ENCODE measurements around the gene MAP2.
A peak's percentile ranks its signal among the peaks of the same experiment; 100 is the strongest.

The MAP2 gene

DNA sequence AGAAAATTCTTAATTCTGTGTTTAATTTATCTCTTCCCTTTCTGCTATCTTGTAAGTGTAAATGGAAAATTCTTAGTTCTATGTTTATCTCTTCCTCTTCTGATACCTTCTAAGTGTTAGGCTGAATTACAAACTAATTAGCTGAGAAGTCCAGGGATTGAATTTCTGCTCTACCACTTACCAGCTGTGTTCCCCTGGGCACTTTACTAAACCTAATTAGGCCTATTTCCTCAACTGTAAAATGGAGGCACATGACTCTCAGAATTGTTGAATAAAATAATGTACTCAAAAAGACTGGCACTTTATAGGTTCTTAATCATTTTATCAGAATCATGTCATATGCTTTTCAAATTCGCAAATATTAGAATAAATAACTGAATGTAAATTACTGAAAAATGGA, 146.3 kb downstream of the MAP2 start:
- Histone ChIP-seq H3K4me1 (ENCODE audit: control insufficient read depth, insufficient read depth, low read length) (no peaks in the 10 kb centered on the region), H3K9ac (ENCODE audit: low read depth, low read length) (no peak overlapping the region), H3K27ac (ENCODE audit: low read depth, low read length) (no peak overlapping the region), H3K4me3 (ENCODE audit: low read depth, low read length) (no peak overlapping the region), H3K27me3 (ENCODE audit: control insufficient read depth, insufficient read depth, low read length) (no peaks in the 10 kb centered on the region), H3K36me3 (ENCODE audit: control insufficient read depth, insufficient read depth, low read length) (no peaks in the 10 kb centered on the region), H3K9me3 (ENCODE audit: control insufficient read depth, insufficient read depth, low read length) (no peaks in the 10 kb centered on the region)

DNA sequence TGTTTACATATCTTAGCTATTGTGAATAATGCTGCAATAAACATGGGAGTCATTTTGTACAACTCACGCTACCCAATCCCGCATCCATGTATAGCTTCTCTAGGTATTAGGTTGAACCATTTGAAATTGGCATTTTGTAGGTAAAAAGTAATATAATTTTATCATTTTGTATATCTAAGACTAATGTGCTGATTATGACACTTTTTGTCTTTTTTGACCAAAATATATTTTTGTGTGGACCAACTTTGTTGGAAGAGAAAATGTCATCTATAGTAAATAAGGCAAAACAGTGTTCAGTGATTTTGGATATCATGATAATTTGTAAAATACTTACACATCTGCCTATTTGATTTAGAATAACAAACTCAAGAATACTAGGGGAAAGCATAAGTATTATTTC, 150.7 kb downstream of the MAP2 start:
- no peaks in the 10 kb centered on the region for H3K36me3 ChIP-seq (ENCODE audit: control insufficient read depth, insufficient read depth, low read length)
- H3K27ac ChIP-seq (ENCODE audit: low read depth, low read length): no peak overlapping the region
- H3K9ac ChIP-seq (ENCODE audit: low read depth, low read length): no peak overlapping the region
- no peaks in the 10 kb centered on the region for H3K27me3 ChIP-seq (ENCODE audit: control insufficient read depth, insufficient read depth, low read length)
- H3K9me3 ChIP-seq (ENCODE audit: control insufficient read depth, insufficient read depth, low read length): no peaks in the 10 kb centered on the region
- H3K4me3 ChIP-seq (ENCODE audit: low read depth, low read length): no peak overlapping the region
- peaks cover 23% of the 10 kb centered on the region for H3K4me1 ChIP-seq (ENCODE audit: control insufficient read depth, insufficient read depth, low read length)

DNA sequence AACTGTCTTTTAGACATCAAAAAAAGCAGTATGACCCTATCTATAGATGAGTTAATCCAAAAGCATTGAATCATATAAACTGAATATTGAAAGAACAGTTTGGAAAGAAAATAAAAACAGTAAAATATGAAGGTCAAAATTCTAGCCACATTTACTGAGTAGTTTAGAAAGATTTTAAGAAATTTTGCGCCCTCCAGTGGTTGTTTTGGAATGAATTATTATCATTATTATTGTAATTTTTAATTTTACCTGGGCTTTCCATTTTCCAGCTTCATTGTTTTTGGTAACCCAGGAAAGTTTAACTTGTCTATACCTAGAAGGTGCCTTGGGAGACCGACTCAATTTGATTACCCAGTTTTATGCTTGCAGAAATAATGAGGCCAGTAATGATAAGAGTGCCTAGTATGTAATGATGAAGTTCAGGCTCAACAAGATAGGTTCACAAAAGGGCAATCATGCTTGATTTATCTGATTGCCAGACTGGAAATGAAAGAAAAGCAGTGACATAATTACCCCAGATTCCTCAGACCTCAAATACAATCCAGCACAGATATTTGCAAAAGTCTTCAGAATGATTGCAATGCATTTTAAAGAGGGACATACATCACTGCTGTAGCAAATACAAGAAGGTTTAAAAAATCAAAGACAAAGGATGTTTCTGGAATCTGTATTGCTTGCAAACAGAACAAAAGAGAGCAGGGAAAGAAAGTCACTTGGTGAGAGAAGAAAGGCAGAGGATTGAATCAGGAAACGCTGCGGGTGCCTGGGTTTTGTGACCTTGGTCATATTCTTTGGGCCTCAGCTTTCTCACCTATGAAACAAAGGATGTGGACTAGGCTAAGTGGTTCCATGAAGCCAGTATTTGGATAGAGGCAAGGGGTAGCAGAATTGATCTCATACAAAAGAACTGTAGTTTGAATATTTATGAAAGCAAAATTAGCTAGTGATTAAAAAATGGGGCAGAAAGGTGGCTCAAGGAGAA, 153.8 kb downstream of the MAP2 start:
- Histone ChIP-seq H3K9ac (ENCODE audit: low read depth, low read length) (no peak overlapping the region), H3K36me3 (ENCODE audit: control insufficient read depth, insufficient read depth, low read length) (no peaks in the 10 kb centered on the region), H3K27me3 (ENCODE audit: control insufficient read depth, insufficient read depth, low read length) (no peaks in the 10 kb centered on the region), H3K4me3 (ENCODE audit: low read depth, low read length) (no peak overlapping the region), H3K4me1 (ENCODE audit: control insufficient read depth, insufficient read depth, low read length) (peaks cover 29% of the 10 kb centered on the region), H3K27ac (ENCODE audit: low read depth, low read length) (peak overlapping the region; percentile 68), H3K9me3 (ENCODE audit: control insufficient read depth, insufficient read depth, low read length) (no peaks in the 10 kb centered on the region)

DNA sequence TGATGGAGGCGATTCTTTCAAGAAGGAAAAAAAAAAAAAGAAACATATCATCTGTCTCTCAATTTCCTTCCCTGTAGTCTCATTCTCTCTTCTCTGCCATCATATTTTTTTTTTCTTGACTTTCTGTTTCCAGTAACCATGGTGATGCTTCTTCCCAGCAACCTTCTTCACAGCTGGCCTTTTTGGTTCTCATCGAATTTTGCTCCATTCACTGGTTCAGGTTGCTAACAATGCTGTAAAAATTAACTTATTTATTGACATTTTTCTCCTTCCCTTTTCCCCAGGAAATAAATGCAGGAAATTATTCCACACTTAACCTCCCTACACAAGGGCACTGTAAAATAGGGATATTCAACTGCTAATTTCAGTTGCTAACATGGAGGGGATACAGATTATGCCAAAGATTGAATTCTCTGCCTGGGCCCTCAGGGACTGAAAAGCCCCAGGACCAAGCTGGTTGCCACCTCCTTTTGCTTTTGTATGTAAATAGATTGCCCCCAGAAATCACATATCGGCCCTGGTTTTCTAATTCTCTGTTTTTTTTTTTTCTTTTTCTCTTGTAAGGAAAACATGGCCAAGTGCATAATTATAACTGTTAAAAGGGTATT, 154.7 kb downstream of the MAP2 start:
- Histone ChIP-seq H3K4me1 (ENCODE audit: control insufficient read depth, insufficient read depth, low read length) (peaks cover 29% of the 10 kb centered on the region), H3K27me3 (ENCODE audit: control insufficient read depth, insufficient read depth, low read length) (no peaks in the 10 kb centered on the region), H3K9ac (ENCODE audit: low read depth, low read length) (no peak overlapping the region), H3K4me3 (ENCODE audit: low read depth, low read length) (no peak overlapping the region), H3K27ac (ENCODE audit: low read depth, low read length) (peak overlapping the region; percentile 63), H3K9me3 (ENCODE audit: control insufficient read depth, insufficient read depth, low read length) (no peaks in the 10 kb centered on the region), H3K36me3 (ENCODE audit: control insufficient read depth, insufficient read depth, low read length) (no peaks in the 10 kb centered on the region)

DNA sequence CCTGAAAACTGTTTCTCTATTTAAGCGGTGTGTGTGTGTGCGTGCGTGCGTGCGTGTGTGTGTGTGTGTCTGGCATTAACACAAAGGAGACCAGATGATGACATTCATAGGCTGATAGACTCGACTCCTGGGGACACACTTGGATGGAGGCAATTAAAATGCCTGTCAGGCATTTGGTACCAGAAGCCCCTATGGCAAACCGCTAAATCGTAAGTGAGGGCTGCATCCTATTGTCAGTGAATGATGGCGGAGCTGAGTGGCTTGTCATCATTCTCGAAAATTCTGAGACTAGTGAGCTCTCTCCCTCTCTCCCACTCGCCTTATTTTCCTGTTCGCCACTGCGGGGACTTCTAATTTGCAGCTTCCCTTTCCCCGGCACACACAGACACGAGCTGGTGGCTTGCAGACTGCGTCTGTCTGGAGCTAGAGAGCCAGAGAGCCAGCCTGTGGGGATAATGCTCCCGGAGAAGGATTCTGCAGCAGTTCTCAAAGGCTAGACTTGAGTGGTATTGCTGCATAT, 155.4 kb downstream of the MAP2 start:
- H3K27ac ChIP-seq (ENCODE audit: low read depth, low read length): no peak overlapping the region
- no peak overlapping the region for H3K4me3 ChIP-seq (ENCODE audit: low read depth, low read length)
- H3K27me3 ChIP-seq (ENCODE audit: control insufficient read depth, insufficient read depth, low read length): no peaks in the 10 kb centered on the region
- H3K9ac ChIP-seq (ENCODE audit: low read depth, low read length): peak overlapping the region; percentile 37; the same call in 1 of the 2 replicates
- peaks cover 29% of the 10 kb centered on the region for H3K4me1 ChIP-seq (ENCODE audit: control insufficient read depth, insufficient read depth, low read length)
- no peaks in the 10 kb centered on the region for H3K9me3 ChIP-seq (ENCODE audit: control insufficient read depth, insufficient read depth, low read length)
- no peaks in the 10 kb centered on the region for H3K36me3 ChIP-seq (ENCODE audit: control insufficient read depth, insufficient read depth, low read length)

DNA sequence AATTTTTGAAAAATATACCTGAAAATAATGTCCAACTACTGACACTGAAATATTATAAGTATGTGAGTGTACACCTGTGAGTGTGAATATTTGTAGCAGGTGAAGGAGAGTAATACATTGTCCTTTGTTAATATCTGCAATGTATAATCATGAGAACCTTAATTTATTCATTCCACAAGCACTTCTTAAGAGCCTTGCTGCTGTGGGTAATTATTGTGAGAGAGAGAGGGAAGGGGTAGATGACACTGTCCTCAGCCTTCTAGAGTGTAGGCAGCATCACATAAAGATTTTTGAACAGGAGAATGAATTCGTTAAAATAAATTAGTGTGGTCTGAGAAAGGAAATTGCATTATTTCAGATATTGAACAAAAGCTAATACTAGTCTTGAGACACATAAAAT, 157.2 kb downstream of the MAP2 start:
- Histone ChIP-seq H3K4me3 (ENCODE audit: low read depth, low read length) (no peak overlapping the region), H3K27me3 (ENCODE audit: control insufficient read depth, insufficient read depth, low read length) (no peaks in the 10 kb centered on the region), H3K36me3 (ENCODE audit: control insufficient read depth, insufficient read depth, low read length) (no peaks in the 10 kb centered on the region), H3K4me1 (ENCODE audit: control insufficient read depth, insufficient read depth, low read length) (peaks cover 29% of the 10 kb centered on the region), H3K9me3 (ENCODE audit: control insufficient read depth, insufficient read depth, low read length) (no peaks in the 10 kb centered on the region), H3K9ac (ENCODE audit: low read depth, low read length) (no peak overlapping the region), H3K27ac (ENCODE audit: low read depth, low read length) (no peak overlapping the region)

DNA sequence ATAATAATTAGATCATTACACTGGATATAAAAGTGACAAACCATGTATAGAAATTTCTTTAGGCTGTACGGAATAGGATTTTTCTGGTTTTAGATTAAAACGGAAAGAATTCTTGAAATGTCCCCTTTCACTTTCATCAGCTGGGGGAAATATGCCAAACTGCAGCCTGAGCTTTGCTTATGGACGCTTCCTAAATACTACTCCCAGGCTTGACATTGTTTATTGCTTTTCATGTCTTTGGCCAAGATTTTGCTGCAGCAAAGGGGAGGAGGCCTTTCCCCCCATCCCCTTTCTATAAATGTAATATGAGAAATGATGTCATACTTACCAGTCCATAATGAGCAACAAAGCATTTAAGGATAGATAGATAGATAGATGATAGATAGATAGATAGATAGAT, 158.4 kb downstream of the MAP2 start:
- H3K27me3 ChIP-seq (ENCODE audit: control insufficient read depth, insufficient read depth, low read length): no peaks in the 10 kb centered on the region
- H3K4me1 ChIP-seq (ENCODE audit: control insufficient read depth, insufficient read depth, low read length): peaks cover 28% of the 10 kb centered on the region
- no peak overlapping the region for H3K9ac ChIP-seq (ENCODE audit: low read depth, low read length)
- H3K27ac ChIP-seq (ENCODE audit: low read depth, low read length): no peak overlapping the region
- H3K4me3 ChIP-seq (ENCODE audit: low read depth, low read length): no peak overlapping the region
- H3K9me3 ChIP-seq (ENCODE audit: control insufficient read depth, insufficient read depth, low read length): no peaks in the 10 kb centered on the region
- no peaks in the 10 kb centered on the region for H3K36me3 ChIP-seq (ENCODE audit: control insufficient read depth, insufficient read depth, low read length)

DNA sequence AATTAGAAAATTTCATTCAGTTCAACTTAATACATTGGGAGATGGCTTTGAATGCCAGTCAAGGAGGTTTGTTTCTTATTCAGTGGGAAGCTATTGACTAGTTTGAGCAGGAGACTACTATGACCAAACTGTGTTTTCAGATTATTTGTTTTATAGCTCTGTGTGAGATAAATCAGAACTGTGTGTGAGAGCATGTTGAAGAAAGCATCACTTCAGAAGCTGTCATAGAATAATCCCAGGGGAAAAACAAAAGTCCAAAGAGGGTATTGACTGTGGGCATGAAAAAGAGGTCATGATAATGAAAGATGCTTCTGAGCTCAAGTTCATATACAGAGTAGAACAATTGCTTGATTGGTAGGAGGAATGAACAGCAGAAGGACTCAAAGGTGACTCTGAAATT, 160.6 kb downstream of the MAP2 start:
- H3K4me3 ChIP-seq (ENCODE audit: low read depth, low read length): no peak overlapping the region
- no peak overlapping the region for H3K9ac ChIP-seq (ENCODE audit: low read depth, low read length)
- no peaks in the 10 kb centered on the region for H3K27me3 ChIP-seq (ENCODE audit: control insufficient read depth, insufficient read depth, low read length)
- H3K4me1 ChIP-seq (ENCODE audit: control insufficient read depth, insufficient read depth, low read length): peaks cover 6% of the 10 kb centered on the region
- H3K9me3 ChIP-seq (ENCODE audit: control insufficient read depth, insufficient read depth, low read length): no peaks in the 10 kb centered on the region
- H3K36me3 ChIP-seq (ENCODE audit: control insufficient read depth, insufficient read depth, low read length): no peaks in the 10 kb centered on the region
- no peak overlapping the region for H3K27ac ChIP-seq (ENCODE audit: low read depth, low read length)

DNA sequence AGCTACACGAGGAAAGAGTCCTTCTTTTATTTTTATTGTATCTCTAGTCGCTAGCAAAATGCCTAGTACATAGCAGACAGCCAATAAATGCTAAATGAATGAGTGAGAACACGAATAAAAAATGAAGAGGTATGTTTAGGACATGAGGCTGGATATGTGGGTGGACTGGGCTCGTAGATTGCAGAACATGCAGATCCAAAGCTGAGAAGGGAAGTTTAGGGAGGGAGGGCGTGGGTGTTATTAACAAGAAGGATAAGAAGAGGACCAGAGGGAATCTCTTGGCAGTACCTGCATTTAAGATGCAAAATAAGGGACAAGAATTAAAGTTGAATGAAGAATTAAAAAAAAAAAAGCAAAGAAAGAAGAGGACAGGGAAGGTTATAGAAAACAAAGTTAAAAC, 161.1 kb downstream of the MAP2 start:
- Histone ChIP-seq H3K4me3 (ENCODE audit: low read depth, low read length) (no peak overlapping the region), H3K27ac (ENCODE audit: low read depth, low read length) (no peak overlapping the region), H3K27me3 (ENCODE audit: control insufficient read depth, insufficient read depth, low read length) (no peaks in the 10 kb centered on the region), H3K36me3 (ENCODE audit: control insufficient read depth, insufficient read depth, low read length) (no peaks in the 10 kb centered on the region), H3K9me3 (ENCODE audit: control insufficient read depth, insufficient read depth, low read length) (no peaks in the 10 kb centered on the region), H3K9ac (ENCODE audit: low read depth, low read length) (no peak overlapping the region), H3K4me1 (ENCODE audit: control insufficient read depth, insufficient read depth, low read length) (peaks cover 4% of the 10 kb centered on the region; the same call in 1 of the 2 replicates)

DNA sequence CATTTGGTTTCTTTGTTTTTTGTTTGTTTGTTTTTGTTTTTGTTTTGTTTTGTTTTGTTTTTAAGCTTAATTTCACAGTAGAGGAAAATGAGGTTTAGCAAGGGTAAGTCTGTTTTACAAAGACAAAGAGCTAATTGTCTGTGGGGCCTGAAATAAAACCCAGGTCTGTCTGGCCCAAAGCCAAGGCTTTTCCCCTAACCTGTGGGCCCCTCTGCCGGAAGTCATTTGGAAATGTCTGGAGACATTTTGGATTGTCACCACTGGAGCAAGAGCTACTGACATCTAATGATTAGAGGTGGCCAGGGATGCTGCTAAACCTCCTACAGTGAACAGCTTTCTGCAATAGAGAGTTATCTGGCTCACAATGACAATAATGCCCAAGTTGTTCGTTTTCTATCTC, 167.2 kb downstream of the MAP2 start:
- H3K27ac ChIP-seq (ENCODE audit: low read depth, low read length): no peak overlapping the region
- no peak overlapping the region for H3K9ac ChIP-seq (ENCODE audit: low read depth, low read length)
- H3K36me3 ChIP-seq (ENCODE audit: control insufficient read depth, insufficient read depth, low read length): no peaks in the 10 kb centered on the region
- no peaks in the 10 kb centered on the region for H3K9me3 ChIP-seq (ENCODE audit: control insufficient read depth, insufficient read depth, low read length)
- H3K4me3 ChIP-seq (ENCODE audit: low read depth, low read length): no peak overlapping the region
- H3K27me3 ChIP-seq (ENCODE audit: control insufficient read depth, insufficient read depth, low read length): no peaks in the 10 kb centered on the region
- no peaks in the 10 kb centered on the region for H3K4me1 ChIP-seq (ENCODE audit: control insufficient read depth, insufficient read depth, low read length)

DNA sequence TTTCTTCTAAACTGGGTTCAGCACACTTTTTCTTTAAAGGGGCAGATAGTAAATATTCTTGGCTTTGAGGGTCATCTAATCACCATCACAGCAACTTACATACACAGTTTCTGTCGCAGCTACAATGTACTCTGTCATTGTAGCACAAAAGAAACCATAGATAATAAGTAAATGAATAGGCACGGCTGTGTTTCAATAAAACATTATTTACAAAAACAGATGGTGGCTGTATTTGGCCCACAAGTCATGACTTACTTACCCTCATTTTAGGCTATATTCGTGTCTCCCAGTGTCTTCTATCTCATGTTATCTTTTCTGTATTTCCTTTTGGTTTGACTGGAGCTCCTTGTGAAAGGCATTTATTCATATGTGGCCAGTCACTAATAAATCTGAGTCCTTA, 168.3 kb downstream of the MAP2 start:
- Histone ChIP-seq H3K4me1 (ENCODE audit: control insufficient read depth, insufficient read depth, low read length) (no peaks in the 10 kb centered on the region), H3K36me3 (ENCODE audit: control insufficient read depth, insufficient read depth, low read length) (no peaks in the 10 kb centered on the region), H3K4me3 (ENCODE audit: low read depth, low read length) (no peak overlapping the region), H3K9ac (ENCODE audit: low read depth, low read length) (no peak overlapping the region), H3K27ac (ENCODE audit: low read depth, low read length) (no peak overlapping the region), H3K9me3 (ENCODE audit: control insufficient read depth, insufficient read depth, low read length) (no peaks in the 10 kb centered on the region), H3K27me3 (ENCODE audit: control insufficient read depth, insufficient read depth, low read length) (no peaks in the 10 kb centered on the region)

All from HUES48 (cell line).